Neutrophil (primary cell): Measurements from ENCODE around the gene CDH26.

Source experiments
- H3K27ac ChIP-seq: fragments of 200-600 bp; sonication (generic); 2 replicates; pipeline ENCODE4 v1.5.1; 2016; ENCODE audit warnings: mild to moderate bottlenecking, moderate library complexity
- H3K27me3 ChIP-seq: fragments of 200-600 bp; sonication (generic); 2 replicates; pipeline ENCODE4 v1.6.0; 2016; ENCODE audit warnings: mild to moderate bottlenecking
- H3K36me3 ChIP-seq: fragments of 200-600 bp; sonication (generic); 2 replicates; pipeline ENCODE4 v1.5.1; 2017
- H3K4me1 ChIP-seq, 2 experiments: fragments of 200-600 bp in 1 of 2; sonication (generic) in 1 of 2; 1 replicate in 1 of 2; 2 replicates in 1 of 2; pipeline versions ENCODE4 v1.5.1 to v1.6.1; 2013 to 2016; ENCODE audit warnings: low read depth in 1 of 2, low read length in 1 of 2, mild to moderate bottlenecking in 1 of 2, moderate library complexity in 1 of 2; ENCODE audit not compliant: control insufficient read depth in 1 of 2, insufficient read depth in 1 of 2
- H3K4me3 ChIP-seq, 2 experiments: fragments of 200-600 bp in 1 of 2; sonication (generic) in 1 of 2; 1 replicate in 1 of 2; 2 replicates in 1 of 2; pipeline ENCODE4 v1.5.1; 2013 to 2016; ENCODE audit warnings: low read depth in 1 of 2, low read length in 1 of 2, mild to moderate bottlenecking in 1 of 2, moderate library complexity in 1 of 2
- H3K9me3 ChIP-seq: fragments of 200-600 bp; sonication (generic); 2 replicates; pipeline ENCODE4 v1.5.1; 2016
- CTCF ChIP-seq: fragments of 200-600 bp; sonication (generic); IDR thresholded peaks from 2 replicates; pipeline ENCODE4 v1.5.1; 2016; ENCODE audit warnings: antibody characterized with exemption

Gene CDH26

GRCh38 chr20:59942245-59942644, 16.0 kb upstream of the CDH26 start:
- Histone ChIP-seq H3K4me3 (peak overlapping the region; percentile 60 to 93), H3K9me3 (no peaks in the 10 kb centered on the region), H3K27ac (peak overlapping the region; percentile 98), H3K27me3 (no peaks in the 10 kb centered on the region), H3K36me3 (peaks cover 35% of the 10 kb centered on the region), H3K4me1 (peaks cover 70 to 80% of the 10 kb centered on the region in 2 experiments)
- no peak for TF ChIP-seq CTCF

GRCh38 chr20:59944726-59945125, 13.5 kb upstream of the CDH26 start:
- peak overlapping the region; percentile 1 for H3K27ac ChIP-seq
- H3K4me1 ChIP-seq: peaks cover 72 to 83% of the 10 kb centered on the region in 2 experiments
- no peaks in the 10 kb centered on the region for H3K27me3 ChIP-seq
- H3K36me3 ChIP-seq: peaks cover 35% of the 10 kb centered on the region
- TF ChIP-seq CTCF: no peak
- H3K9me3 ChIP-seq: no peaks in the 10 kb centered on the region
- H3K4me3 ChIP-seq: no peak overlapping the region

GRCh38 chr20:59945175-59945574, 13.0 kb upstream of the CDH26 start:
- Histone ChIP-seq H3K27ac (peak overlapping the region; percentile 32), H3K36me3 (peaks cover 37% of the 10 kb centered on the region), H3K4me1 (peaks cover 76 to 84% of the 10 kb centered on the region in 2 experiments), H3K9me3 (no peaks in the 10 kb centered on the region), H3K4me3 (no peak overlapping the region), H3K27me3 (no peaks in the 10 kb centered on the region)
- TF ChIP-seq CTCF: no peak

- Histone ChIP-seq H3K4me3 (no peak overlapping the region), H3K4me1 (peaks cover 75 to 79% of the 10 kb centered on the region in 2 experiments), H3K27ac (peak overlapping the region; percentile 32), H3K9me3 (no peaks in the 10 kb centered on the region), H3K27me3 (no peaks in the 10 kb centered on the region), H3K36me3 (peaks cover 42% of the 10 kb centered on the region)
- no peak for TF ChIP-seq CTCF
Measured at GRCh38 chr20:59945731-59946130, 12.5 kb upstream of the CDH26 start.

- peak overlapping the region; percentile 80 for H3K27ac ChIP-seq
- H3K4me3 ChIP-seq: no peak overlapping the region
- peaks cover 47% of the 10 kb centered on the region for H3K36me3 ChIP-seq
- H3K9me3 ChIP-seq: no peaks in the 10 kb centered on the region
- H3K4me1 ChIP-seq: peaks cover 59 to 62% of the 10 kb centered on the region in 2 experiments
- H3K27me3 ChIP-seq: no peaks in the 10 kb centered on the region
- no peak for TF ChIP-seq CTCF
Measured at GRCh38 chr20:59947376-59947775, 10.8 kb upstream of the CDH26 start.

GRCh38 chr20:59948212-59948611, 10.0 kb upstream of the CDH26 start:
- no peak for TF ChIP-seq CTCF
- Histone ChIP-seq H3K4me3 (no peak overlapping the region), H3K9me3 (no peaks in the 10 kb centered on the region), H3K36me3 (peaks cover 41% of the 10 kb centered on the region), H3K4me1 (peaks cover 51 to 54% of the 10 kb centered on the region in 2 experiments), H3K27ac (peak overlapping the region; percentile 80), H3K27me3 (no peaks in the 10 kb centered on the region)
